GM21360 (cell line): ENCODE measurements around the gene CCDC112.
A peak's percentile ranks its signal among the peaks of the same experiment; 100 is the strongest.
"Not testable (repeated sequence)": the region's sequence is repeated elsewhere in the genome, so short reads cannot be mapped to it uniquely, and the experiment has no call there.

Experiments
- ATAC-seq: cut with Tn5 transposase; IDR thresholded peaks from one replicate; pipeline ENCODE4 v1.9.1; 2021; ENCODE audit warnings: mild to moderate bottlenecking, moderate library complexity; ENCODE audit not compliant: unreplicated experiment

The CCDC112 gene

DNA sequence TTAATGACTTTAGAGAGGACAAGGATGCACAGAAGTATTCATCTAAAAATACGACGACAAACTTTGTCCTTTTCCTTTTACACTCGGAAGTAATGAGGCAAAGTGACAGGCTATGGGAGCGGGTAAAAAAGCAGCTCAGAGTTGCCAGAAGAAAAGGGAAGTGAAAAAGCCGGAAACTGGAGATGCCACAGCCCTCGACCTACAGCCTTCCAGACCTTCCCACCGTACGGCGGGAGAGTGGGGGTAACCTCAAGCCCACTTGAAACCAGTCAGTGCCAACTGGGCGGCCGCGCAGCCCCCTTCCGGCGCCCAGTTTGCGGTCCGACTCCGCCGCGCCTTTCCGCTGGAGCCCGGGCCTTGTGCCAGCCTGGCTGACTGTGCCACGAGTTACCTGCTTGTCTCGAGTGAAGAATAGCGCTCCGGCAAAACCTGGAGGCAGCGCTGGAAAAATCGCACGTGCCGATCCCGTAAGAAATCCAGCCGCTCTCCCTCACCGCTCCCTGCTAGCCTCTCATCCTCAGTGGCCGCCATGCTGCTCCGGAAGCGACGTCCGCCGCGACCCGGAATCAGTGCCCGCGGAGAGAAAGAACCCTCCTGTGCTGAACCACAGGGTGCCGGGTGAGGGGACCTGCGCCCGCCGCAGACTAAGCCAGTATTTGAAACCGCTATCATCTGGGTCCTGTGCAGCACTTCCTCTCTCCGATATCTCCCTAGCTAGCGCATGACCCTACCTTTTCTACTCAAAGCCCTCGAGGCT lies 34.0 kb downstream of the CCDC112 start, which contains the start of gene PGGT1B:
Gene PGGT1B, minus strand, starts transcription at position 557 of the 757 bp plus-strand sequence. Its CDS starts 26 bp downstream, at position 531.
- ATAC-seq = peak; percentile 86

DNA sequence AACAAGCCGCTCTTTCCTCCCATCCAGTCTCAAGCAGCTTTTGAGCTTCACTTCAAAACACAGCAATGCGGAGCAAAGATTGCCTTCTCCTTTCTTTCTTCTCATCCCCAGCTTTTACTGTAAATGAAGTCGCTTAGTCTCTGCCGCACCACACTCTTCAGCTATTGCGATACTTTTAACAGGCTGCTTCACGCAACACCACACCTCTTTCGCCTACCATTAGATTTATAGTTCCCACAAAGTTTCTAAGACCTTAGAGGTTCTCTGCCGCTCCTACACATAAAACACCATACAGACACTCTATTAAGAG lies 34.5 kb downstream of the CCDC112 start:
- ATAC-seq = peak; percentile 53

DNA sequence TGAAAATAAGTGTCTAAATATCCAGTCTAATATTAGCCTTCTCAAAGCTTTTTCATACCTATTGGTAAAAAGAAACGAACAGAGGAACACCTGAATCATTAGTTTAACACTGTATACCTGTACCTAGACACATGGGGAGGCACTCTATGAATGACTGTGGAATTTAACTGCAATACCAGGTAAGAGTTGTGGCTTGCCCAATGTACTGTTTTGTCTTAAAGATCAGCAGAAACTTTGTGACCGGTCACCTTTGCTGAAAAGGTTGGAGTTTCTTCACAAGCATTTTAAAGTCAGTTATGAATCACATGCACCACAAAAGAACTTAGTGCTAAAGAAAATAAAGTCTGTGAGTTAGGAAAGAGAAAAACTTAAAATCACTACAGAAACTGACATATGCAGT lies 36.2 kb downstream of the CCDC112 start:
- ATAC-seq = no peak

DNA sequence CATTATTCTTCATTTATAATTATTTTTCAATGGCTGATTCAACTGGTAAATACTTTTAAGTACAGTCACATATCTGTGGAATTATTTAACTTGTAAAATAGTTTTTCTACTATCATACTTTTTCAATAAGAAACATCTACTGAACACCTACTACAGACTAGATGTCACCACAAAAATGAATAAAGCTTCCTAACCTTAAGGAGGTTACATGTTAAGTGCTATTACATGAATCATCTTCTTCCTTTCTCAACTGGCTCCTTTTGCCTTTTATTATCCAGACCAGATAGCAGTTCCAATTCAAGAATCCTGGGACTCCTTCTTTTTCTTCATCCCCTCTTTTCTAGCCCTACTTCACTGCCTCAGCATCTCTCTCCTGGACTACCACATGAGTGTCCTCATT lies 38.5 kb downstream of the CCDC112 start:
- ATAC-seq = no peak

DNA sequence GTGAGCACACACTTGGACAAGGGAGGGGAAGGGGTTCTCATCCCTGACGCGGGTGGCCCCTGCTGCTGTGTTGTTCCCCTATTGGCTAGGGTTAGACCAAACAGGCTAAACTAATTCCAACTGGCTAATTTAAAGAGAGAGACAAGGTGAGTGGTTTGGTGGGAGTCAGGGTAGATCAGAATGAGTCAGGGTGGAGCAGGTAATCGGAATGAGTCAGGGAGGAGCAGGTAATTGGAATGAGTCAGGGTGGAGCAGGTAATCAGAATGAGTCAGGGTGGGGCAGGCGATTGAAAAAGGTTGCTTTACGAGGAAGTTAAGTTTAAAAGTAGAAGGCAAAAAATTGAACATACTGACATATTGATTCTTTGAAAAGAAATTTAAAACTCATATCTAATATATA lies 47.1 kb downstream of the CCDC112 start:
- not testable (repeated sequence) for ATAC-seq

DNA sequence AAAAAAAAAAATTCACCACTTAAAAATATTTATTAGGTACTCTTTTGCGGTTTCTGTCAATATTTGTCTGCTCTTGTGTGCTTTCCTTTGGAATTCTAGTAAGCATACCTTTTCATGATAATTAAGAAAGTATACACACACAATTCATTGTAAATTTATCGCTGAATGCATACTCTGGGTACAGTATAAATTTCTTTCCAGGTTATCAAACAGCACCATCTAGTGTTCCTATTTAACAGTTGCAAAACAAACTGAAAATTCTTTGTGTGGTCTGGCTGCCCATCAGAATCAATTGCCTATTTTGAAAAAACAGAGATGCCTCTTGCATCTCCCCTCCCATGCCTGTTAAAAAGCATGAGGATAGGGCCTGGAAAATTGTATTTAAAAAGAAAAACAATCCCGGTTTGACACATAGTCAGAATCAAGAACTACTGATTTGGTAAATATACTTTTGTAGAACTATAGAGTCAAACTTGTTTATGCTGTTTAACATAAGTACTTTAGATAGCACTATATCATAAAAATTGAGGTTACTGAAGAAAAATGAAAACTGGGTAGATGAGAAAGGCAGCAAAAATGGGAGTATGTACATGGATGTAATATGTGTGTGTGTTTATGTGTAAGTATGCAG lies 50.0 kb downstream of the CCDC112 start:
- ATAC-seq = peak; percentile 67

DNA sequence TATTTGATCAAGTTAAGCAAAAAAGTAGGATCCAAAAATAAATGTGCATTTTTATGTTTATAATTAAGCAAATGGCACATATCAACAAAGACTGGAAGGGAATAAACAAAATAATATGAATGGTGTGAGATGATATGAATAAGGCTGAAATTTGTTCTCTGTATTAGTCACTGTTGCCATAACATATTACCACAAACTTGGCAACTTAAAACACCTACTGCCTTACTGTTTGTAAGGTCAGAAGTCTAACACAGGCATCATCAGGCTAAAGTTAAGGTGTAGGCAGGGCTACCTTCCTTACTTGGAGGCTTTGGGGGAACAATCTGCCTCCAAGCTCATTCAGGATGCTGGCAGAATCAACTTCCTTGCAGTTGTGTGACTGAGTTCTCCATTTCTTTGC lies 53.0 kb downstream of the CCDC112 start:
- peak; percentile 76 for ATAC-seq

DNA sequence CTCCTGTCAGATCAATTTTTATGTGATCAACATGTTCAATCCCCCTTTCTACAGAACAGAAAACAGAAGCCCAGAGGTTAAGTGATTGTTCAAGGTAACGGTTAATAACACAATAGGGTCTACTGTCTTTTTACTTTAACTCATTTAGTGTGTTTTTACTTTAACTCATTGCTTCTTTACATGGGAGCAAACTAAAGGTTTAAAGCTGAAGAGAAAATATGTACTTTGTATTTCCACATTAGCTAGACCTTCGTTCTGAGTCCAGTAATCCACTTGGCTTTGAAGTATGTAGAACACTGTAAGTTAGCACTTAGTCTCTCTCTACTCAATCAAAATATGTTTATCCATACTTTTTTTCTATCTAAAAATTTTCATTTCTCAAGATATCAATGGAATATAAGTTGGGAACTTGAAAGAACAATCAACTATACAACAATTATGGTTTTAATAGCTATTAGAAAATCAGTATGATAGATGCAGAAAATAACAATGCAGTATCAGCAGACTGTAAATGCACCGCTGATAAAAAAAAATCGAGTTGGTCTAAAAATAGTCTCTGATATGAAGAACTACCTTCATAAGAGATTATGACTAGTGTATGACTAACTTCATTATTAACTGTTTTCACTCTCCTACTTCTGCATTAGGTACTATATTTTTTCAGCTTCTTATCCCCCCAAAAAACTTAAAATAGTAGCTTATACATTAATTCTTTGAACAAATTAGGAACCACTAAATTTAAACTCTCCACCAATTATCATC lies 54.4 kb downstream of the CCDC112 start:
- no peak for ATAC-seq

DNA sequence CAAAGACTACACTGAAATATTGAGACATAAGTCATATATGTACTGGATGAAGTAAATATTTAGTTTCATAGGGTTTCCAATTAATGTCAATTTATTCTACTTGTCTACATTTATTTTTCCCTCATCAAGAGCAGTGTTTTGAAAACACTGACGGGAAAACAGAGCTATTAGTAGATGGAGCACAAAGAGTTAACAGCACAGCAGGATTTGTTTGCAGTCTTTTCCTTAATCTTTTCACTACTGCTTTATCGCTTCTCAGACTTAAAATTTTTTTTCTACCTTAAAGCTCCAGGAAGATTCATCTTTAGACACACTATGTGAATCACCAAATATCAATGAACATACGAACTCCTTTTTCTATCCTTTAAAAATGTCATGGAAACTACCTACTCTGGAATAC lies 59.4 kb downstream of the CCDC112 start:
- no peak for ATAC-seq

DNA sequence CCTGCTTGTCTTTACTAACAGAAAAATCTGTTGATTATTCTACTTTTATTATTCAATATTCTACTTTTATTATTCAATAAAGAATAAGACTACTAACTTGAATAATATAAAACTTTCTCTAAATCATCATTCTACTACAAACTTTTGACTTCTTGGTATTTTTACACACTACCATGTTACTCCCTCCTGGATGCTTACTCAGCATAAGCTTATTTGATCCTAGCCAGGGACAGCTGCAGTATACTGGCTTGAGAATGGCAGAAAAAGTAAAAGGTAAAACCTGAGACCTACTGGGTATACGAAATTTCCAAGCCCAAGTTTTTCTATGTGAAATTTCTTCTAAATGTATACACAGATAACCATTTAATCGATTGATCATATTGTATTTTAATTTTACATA lies 59.9 kb downstream of the CCDC112 start:
- ATAC-seq = no peak

DNA sequence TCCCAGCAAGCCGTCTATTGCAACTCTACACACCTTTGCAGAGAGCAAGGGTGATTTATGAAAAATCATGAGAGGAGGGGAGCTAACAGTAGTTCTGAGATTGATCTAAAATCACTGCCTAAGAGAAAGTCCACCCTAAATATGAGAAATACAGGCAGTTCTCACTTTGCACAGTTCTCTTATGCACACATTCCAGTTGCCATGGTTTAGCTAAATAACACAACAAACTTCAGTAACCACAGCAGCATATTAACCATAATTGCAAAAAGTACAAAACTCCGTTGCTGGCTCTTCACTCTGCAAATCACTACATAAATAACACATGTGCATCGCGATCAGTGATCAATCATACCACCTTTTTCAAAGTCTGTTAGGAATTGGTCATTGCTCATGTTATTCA lies 64.9 kb downstream of the CCDC112 start:
- ATAC-seq = no peak

DNA sequence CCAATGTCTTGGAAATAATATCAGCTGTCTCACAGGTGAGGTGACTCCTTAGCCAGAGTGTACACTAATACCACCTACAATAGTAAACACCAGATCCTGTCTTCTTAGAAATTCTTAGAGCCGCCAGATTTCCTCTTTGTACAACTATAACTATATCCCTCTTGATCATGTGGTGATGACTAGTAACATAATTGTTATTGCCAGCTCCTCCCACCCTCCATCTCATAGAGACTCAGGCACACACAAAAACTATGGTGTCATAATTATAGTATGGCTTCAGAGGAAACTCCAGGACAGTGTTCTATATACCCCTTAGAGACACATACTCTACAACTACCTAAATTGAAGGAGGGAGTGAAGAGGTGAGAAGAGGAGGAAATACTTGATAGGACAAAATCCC lies 66.8 kb downstream of the CCDC112 start:
- ATAC-seq = no peak

DNA sequence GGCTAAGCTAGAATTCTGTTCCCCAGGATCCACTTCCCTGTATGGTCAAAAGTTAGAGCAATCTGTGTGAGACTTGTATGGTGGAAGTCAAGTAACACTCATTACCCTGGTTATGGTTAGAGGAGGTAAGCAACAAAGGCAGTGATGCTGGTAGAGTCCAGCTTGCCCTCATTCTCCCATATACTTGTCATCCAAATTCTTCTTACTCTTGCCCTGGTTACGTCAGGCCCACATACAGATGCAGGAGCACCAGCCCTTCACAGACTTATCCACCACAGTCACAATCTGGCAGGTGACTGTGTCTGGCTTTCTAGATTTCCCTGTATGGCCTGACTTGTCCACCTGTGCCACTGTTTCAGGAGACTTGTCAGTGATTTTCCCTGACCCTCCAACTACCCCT lies 69.2 kb downstream of the CCDC112 start:
- no peak for ATAC-seq
